Right lobe of liver (tissue), 4 donors: ENCODE measurements around the gene ALDH16A1.

Source experiments
- POLR2A ChIP-seq: fragments of 450-650 bp; IDR thresholded peaks from one replicate; pipeline ENCODE4 v1.6.1; 2017; ENCODE audit warnings: antibody characterized with exemption, mild to moderate bottlenecking
- TF ChIP-seq, protein P1 (sequence below), 4 donors: fragments of 200-600 bp in 3 of 4; fragments of 450-650 bp in 1 of 4; IDR thresholded peaks; one replicate each; pipeline versions ENCODE4 v1.5.1 to v1.8.0; 2016 to 2022; ENCODE audit warnings: antibody characterized with exemption in 4 of 4, mild to moderate bottlenecking in 2 of 4
- donor health status: DM: no; HTN: no; CAD: no.
- donor health status: DM: no; HTN: no; CAD: no.
- donor health status: DM: no; HTN: yes; CAD: no.

DNA sequence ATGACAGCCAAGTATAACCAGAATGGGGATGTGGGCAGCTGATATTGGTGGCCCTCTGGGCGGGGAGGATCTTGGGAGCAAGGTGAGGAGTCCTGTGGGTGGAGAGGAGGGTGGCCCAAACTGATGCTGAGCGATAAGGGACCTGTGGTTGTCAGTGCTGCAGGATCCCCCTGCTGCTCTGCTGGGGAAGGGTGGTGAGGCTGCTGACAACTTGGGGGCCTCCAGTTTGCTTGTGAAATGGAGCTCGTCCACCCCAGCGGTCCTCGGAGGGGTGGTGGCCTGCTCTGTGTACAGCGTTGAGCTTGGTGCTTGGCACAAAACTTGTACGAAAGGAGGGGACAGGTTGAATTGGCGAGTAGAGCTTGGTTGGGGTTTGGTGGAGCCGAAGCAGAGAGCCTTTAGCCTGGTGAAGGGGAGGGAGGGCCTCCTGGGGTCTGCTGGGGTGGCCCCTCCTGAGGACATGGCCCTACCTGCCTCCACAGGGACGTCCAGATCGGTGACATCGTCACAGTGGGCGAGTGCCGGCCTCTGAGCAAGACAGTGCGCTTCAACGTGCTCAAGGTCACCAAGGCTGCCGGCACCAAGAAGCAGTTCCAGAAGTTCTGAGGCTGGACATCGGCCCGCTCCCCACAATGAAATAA, 46.1 kb downstream of the ALDH16A1 start:
- TF ChIP-seq, protein P1, sequence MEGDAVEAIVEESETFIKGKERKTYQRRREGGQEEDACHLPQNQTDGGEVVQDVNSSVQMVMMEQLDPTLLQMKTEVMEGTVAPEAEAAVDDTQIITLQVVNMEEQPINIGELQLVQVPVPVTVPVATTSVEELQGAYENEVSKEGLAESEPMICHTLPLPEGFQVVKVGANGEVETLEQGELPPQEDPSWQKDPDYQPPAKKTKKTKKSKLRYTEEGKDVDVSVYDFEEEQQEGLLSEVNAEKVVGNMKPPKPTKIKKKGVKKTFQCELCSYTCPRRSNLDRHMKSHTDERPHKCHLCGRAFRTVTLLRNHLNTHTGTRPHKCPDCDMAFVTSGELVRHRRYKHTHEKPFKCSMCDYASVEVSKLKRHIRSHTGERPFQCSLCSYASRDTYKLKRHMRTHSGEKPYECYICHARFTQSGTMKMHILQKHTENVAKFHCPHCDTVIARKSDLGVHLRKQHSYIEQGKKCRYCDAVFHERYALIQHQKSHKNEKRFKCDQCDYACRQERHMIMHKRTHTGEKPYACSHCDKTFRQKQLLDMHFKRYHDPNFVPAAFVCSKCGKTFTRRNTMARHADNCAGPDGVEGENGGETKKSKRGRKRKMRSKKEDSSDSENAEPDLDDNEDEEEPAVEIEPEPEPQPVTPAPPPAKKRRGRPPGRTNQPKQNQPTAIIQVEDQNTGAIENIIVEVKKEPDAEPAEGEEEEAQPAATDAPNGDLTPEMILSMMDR (IDR thresholded peaks at IDR 0.05), result no peak
- TF ChIP-seq POLR2A, result no peak
